ENCODE measurements around the gene TBX2.

Gene TBX2

DNA sequence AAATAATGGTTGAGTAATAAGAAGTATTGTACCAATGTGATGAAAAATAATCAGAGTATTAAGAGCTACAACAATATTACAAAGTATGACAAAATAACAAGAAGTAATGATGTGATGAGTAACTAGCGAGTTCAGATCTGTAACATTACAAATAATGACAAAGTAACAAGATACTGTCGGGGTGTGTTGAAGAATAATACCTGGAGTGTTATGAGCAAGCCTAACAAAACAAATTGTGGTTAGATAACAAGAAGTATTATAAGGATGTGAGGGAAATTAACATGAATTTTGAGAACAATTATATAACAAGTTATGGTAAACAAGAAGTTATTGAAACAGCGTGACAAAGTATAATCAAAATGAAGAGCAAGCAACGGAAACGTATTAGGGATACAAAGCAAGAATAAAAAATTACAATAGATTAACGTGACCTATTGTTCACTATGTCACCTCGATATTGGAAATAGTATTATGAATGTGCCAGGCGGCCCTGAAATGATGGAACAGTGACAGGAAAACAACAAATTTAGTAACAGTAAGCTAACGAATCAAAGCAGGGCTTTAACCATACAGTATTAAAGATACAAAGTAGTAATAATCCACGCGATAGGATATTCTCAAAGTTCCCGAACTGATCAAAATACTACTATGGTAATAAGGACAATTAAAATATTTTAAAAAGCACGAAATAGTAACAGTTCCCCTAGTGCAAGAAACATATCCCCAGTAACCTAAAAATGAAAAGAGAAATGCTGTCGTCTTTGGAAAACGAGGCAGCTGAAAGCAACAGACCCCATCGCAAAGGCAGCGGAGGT lies 54.1 kb downstream of the TBX2 start:
- Histone ChIP-seq H3K9me3 (ENCODE audit: control insufficient read depth, low read length) (no peaks in the 10 kb centered on the region), H3K4me1 (ENCODE audit: control insufficient read depth, insufficient read depth, low read length) (peaks cover 27% of the 10 kb centered on the region), H3K27me3 (ENCODE audit: control insufficient read depth, insufficient read depth, low read length) (peaks cover 88% of the 10 kb centered on the region), H3K36me3 (ENCODE audit: control insufficient read depth, insufficient read depth, low read length) (no peaks in the 10 kb centered on the region), H3K4me3 (ENCODE audit: low read length) (no peak overlapping the region), H3K9ac (ENCODE audit: low read length) (no peak overlapping the region)

DNA sequence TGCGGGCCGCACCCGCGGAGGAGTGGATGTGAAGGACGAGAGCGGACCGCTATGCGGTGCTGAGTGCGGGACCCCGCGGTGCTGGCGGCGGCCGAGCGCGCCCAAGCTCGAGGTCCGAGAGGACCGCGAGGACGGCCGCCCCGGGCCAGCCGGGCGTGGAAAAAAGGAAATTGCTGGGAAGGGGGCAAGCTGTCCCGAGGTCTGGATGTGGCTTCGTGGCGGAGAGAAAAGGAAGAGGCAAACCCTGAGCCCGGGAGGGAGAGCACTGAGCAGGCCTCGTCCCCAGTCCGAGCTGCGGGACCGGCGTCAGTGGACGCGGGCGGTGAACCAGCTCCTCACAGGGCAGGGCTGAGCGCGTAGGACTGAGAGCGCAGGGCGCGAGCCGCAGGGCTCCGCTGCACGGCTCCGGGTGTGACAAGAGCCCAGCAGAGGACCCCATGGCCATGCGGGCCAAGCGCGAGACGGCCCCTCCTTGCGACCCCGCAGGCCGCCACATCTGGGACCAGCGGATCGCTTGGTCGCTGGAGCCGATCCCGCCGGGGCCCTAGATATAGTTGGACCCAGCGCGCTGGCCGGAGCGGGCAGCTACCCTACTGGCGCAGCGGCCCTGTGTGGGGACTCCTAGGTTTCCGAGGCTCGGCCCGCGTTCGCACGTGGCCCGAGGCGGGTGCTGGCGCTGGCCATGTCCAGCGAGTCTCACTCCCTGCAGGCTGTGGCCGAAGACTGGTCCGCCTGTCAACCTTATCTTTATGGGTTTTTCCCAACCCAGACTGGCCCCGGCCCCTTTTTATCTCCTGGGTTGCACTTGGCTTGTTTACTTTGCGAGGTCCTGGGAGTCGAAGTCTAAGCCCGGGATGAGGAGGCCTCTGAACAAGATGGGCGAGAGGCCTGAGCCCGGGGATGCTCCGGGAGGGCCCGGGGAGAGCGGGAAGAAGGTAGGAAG lies 55.0 kb downstream of the TBX2 start:
- peaks cover 96% of the 10 kb centered on the region for H3K27me3 ChIP-seq (ENCODE audit: control insufficient read depth, insufficient read depth, low read length)
- H3K9ac ChIP-seq (ENCODE audit: low read length) = no peak overlapping the region
- H3K4me3 ChIP-seq (ENCODE audit: low read length) = no peak overlapping the region
- H3K36me3 ChIP-seq (ENCODE audit: control insufficient read depth, insufficient read depth, low read length) = no peaks in the 10 kb centered on the region
- no peaks in the 10 kb centered on the region for H3K9me3 ChIP-seq (ENCODE audit: control insufficient read depth, low read length)
- H3K4me1 ChIP-seq (ENCODE audit: control insufficient read depth, insufficient read depth, low read length) = peaks cover 27% of the 10 kb centered on the region

DNA sequence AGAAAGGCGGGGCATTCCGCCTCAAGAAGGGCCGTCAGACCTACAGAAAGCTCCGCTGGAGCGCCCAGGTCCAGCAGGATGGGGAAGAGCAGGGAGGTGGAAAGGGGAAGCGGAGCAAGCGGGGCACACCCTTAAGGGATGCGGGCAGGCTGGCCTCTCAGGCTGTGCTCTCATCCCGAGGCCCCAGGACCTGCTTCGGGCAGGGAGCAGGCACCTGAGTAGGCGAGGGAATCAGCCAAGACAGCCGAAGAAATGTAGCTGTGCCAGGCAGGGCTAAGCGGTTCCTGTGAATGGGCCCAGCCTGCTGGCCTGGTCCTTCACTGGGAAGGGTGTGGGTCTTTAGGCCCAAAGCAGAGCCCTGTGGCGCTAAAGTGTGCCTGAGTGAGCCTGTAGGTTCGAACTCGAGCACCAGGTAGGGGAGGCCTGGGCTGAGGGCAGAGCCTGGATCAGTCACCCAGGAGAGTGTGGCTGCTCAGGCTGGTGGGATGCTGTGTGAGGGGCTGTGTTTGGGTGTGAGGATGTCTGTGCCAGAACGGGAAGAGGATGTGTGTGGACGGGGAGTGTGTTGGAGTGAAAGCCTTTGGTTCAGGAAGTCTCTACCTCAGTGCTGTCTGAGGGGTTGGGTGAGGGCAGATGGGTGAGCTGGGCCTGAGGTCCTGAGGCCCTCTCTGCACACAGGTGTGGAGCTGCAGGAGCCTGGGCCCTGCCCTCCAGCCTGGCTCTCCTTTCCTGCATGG lies 55.8 kb downstream of the TBX2 start:
- peaks cover 97% of the 10 kb centered on the region for H3K27me3 ChIP-seq (ENCODE audit: control insufficient read depth, insufficient read depth, low read length)
- no peak overlapping the region for H3K4me3 ChIP-seq (ENCODE audit: low read length)
- peaks cover 27% of the 10 kb centered on the region for H3K4me1 ChIP-seq (ENCODE audit: control insufficient read depth, insufficient read depth, low read length)
- no peaks in the 10 kb centered on the region for H3K9me3 ChIP-seq (ENCODE audit: control insufficient read depth, low read length)
- H3K9ac ChIP-seq (ENCODE audit: low read length) = no peak overlapping the region
- H3K36me3 ChIP-seq (ENCODE audit: control insufficient read depth, insufficient read depth, low read length) = no peaks in the 10 kb centered on the region

DNA sequence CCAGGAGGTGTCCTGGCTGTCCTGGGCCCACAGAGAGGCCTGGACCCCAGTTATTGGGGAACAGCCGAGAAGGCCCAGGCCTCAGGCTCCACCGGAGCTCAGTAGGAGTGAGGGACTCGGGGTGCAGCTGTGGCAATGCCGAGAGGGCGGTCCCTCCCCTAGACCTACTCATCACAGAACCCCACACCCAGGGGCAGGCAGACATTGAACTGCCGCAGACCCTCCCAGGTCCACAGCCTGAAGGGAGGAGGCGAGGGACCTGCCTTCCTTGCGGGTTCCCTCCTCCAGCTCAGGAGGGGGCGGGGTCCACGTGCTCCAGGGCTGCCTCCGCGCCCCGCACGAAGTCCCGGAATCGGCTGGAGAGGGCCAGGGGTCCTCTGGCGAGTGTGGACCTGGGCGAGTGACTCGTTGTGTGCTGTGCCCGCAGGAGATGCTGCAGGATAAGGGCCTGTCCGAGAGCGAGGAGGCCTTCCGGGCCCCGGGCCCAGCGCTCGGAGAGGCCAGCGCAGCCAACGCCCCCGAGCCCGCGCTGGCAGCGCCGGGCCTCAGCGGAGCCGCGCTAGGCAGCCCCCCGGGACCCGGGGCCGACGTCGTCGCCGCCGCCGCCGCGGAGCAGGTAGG lies 56.5 kb downstream of the TBX2 start:
- Histone ChIP-seq H3K4me1 (ENCODE audit: control insufficient read depth, insufficient read depth, low read length) (peaks cover 27% of the 10 kb centered on the region), H3K9ac (ENCODE audit: low read length) (no peak overlapping the region), H3K27me3 (ENCODE audit: control insufficient read depth, insufficient read depth, low read length) (peaks cover 97% of the 10 kb centered on the region), H3K36me3 (ENCODE audit: control insufficient read depth, insufficient read depth, low read length) (no peaks in the 10 kb centered on the region), H3K9me3 (ENCODE audit: control insufficient read depth, low read length) (no peaks in the 10 kb centered on the region), H3K4me3 (ENCODE audit: low read length) (no peak overlapping the region)

DNA sequence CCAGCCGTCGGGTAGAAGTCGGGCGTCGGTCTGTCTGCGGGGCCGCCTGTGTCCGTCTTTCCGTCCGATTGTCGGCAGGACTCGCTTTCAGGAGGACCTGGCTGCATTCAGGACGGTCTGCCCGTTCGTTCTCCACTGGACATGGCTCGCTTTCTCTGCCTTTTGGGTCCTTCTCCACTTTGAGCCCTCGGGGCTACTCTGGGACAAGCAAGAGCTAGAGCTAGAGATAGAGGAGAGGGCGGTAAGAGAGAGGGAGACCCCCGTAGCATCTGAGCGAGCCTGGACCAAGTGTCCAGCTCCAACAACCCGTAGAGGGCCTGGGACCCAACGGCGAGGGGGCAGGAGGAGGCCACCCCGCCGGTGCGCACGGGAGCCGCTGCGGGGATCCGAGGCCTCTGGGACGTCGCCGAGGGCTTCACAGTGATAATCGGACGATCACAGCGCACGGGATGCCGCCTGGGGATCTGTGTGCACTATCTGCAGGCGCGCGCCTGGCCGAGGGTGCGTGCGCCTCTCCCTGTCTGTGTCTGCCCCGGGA lies 57.1 kb downstream of the TBX2 start:
- no peak overlapping the region for H3K4me3 ChIP-seq (ENCODE audit: low read length)
- H3K36me3 ChIP-seq (ENCODE audit: control insufficient read depth, insufficient read depth, low read length) = no peaks in the 10 kb centered on the region
- peaks cover 97% of the 10 kb centered on the region for H3K27me3 ChIP-seq (ENCODE audit: control insufficient read depth, insufficient read depth, low read length)
- peaks cover 33% of the 10 kb centered on the region for H3K4me1 ChIP-seq (ENCODE audit: control insufficient read depth, insufficient read depth, low read length)
- H3K9ac ChIP-seq (ENCODE audit: low read length) = no peak overlapping the region
- no peaks in the 10 kb centered on the region for H3K9me3 ChIP-seq (ENCODE audit: control insufficient read depth, low read length)

DNA sequence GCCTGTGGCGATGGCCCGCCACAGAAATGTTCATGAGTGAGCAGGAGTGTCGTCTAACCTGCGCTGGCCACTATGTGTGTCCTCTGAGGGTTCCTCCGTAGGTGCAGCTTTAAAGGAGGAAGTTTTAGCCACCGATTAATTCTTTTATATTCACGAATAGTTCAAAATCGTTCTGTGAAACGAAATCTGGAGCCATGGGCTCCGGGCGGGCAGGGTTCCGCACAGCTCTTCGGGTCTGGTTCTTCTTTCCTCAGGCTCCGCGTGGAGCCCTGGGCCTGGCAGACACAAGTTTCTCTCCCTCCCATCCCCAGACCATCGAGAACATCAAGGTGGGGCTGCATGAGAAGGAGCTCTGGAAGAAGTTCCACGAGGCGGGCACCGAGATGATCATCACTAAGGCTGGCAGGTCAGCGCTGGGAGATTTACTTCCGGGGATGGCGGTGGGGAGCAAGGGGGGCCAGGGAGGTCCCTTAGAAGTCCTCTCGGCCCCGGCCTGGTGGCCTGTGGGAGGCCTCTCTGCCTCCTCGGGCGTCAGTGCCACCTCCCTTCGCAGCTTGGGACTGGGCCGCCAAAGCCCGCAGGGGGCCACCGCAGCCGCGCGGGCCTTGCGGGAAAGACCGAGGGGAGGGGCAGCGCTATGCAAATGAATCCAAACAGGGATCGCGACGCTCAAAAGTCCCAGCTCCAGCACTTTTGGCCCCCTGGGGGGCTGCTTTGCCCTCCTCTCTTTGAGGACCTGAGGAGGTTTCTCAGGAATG lies 57.8 kb downstream of the TBX2 start:
- Histone ChIP-seq H3K4me3 (ENCODE audit: low read length) (no peak overlapping the region), H3K9ac (ENCODE audit: low read length) (no peak overlapping the region), H3K27me3 (ENCODE audit: control insufficient read depth, insufficient read depth, low read length) (peaks cover 97% of the 10 kb centered on the region), H3K36me3 (ENCODE audit: control insufficient read depth, insufficient read depth, low read length) (no peaks in the 10 kb centered on the region), H3K4me1 (ENCODE audit: control insufficient read depth, insufficient read depth, low read length) (peaks cover 38% of the 10 kb centered on the region), H3K9me3 (ENCODE audit: control insufficient read depth, low read length) (no peaks in the 10 kb centered on the region)

DNA sequence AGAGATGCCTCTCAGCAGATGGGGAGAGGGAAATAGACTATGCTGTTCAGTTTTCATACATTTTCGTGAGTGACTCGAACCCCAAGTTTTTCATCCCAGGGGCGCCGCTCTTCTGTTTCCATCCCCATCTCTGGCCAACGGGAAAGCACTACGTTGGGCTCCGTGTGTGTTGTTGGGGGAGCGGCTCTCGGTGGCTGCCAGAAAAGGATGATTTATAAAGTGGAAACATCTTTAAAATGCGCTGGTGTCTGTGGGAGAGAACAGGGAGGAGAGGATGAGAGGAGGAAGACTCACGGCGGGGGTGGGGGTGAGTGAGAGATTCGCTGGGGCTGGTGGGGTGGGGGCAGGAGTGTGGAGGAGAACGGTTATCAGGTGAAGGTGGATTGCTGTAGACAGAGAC lies 58.4 kb downstream of the TBX2 start:
- H3K27me3 ChIP-seq (ENCODE audit: control insufficient read depth, insufficient read depth, low read length) = peaks cover 97% of the 10 kb centered on the region
- no peak overlapping the region for H3K9ac ChIP-seq (ENCODE audit: low read length)

DNA sequence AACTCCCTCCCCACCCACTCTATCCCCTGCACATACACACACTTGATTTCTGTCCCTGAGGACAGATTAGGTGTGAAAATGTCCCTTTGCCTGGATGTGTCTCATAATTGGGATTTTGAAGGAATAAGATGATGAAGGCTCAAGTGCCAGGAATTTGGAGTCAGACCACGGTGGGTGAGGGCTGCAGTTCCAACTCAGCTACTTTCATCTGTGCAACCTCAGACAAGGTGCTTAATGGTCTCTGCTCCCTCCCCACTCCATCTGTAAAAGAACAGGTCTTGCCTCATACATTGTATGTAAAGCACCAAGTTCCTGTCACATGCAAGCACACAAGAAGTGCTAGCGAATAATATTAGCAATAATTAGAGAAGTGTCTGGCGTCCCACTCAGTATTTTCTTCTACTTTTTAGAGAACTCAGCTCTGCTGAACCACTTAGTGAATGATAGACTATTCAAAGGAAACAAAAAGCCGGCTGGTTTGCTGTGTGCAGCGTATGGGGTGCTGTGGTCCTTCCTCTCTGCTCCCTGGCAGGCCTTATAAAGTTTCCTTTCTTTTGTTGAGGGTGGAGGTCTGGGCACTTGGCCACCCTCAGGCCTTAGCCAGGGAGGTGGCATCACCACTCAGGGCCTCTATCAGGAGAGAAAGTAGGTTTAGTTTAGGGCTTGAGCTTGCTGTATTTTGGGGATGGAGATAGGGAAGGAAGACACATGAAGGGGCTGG lies 58.9 kb downstream of the TBX2 start:
- H3K9ac ChIP-seq (ENCODE audit: low read length) = no peak overlapping the region
- no peaks in the 10 kb centered on the region for H3K36me3 ChIP-seq (ENCODE audit: control insufficient read depth, insufficient read depth, low read length)
- peaks cover 38% of the 10 kb centered on the region for H3K4me1 ChIP-seq (ENCODE audit: control insufficient read depth, insufficient read depth, low read length)
- peaks cover 100% of the 10 kb centered on the region for H3K27me3 ChIP-seq (ENCODE audit: control insufficient read depth, insufficient read depth, low read length)
- H3K9me3 ChIP-seq (ENCODE audit: control insufficient read depth, low read length) = no peaks in the 10 kb centered on the region
- H3K4me3 ChIP-seq (ENCODE audit: low read length) = no peak overlapping the region

More for the DNA sequence above, 58.4 kb downstream of the TBX2 start:
- Histone ChIP-seq H3K9me3 (ENCODE audit: control insufficient read depth, low read length) (no peaks in the 10 kb centered on the region), H3K4me1 (ENCODE audit: control insufficient read depth, insufficient read depth, low read length) (peaks cover 38% of the 10 kb centered on the region), H3K4me3 (ENCODE audit: low read length) (no peak overlapping the region), H3K36me3 (ENCODE audit: control insufficient read depth, insufficient read depth, low read length) (no peaks in the 10 kb centered on the region)

All from mucosa of stomach (tissue), 1 donor.